ENCODE measurements around the gene ADIG. TPM values are rescaled to one million over a fixed set of nuclear protein-coding genes. Genes with fewer than 3 reads are reported as not detected.

The ADIG gene
- total RNA-seq, 1 donor from 2014 or later = not detected

DNA sequence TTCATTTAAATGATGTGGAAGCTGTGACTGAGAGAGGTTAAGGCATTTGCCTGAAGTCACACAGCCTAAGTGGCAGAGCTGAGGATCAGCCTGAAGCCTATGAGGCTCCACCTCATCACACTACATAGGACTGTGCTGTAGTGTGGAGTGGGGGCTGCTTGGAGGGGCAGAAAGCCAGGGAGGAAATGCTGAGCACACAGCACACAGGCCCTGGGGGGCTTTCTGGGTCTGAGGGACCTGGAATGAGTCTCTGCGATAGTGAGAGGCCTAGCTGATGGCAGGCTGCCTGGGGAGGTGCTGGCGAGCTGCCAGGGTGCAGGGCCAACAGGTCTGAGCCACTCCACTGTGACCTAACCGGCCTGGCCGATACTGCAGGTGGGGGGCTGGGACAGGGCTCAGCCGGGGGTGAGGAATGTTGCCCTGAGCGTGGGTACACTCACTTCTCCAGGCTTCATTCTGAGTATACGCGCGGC, 18.4 kb downstream of the ADIG start:
- ATAC-seq = peak; percentile 97
- peaks cover 5% of the 10 kb centered on the region for H3K4me1 ChIP-seq
- intact Hi-C loops (cut with DNase I) = no loop called here
- H3K27me3 ChIP-seq (ENCODE audit: low read depth) = peaks cover 34% of the 10 kb centered on the region
- no peaks in the 10 kb centered on the region for H3K36me3 ChIP-seq
- TF ChIP-seq, protein P1, sequence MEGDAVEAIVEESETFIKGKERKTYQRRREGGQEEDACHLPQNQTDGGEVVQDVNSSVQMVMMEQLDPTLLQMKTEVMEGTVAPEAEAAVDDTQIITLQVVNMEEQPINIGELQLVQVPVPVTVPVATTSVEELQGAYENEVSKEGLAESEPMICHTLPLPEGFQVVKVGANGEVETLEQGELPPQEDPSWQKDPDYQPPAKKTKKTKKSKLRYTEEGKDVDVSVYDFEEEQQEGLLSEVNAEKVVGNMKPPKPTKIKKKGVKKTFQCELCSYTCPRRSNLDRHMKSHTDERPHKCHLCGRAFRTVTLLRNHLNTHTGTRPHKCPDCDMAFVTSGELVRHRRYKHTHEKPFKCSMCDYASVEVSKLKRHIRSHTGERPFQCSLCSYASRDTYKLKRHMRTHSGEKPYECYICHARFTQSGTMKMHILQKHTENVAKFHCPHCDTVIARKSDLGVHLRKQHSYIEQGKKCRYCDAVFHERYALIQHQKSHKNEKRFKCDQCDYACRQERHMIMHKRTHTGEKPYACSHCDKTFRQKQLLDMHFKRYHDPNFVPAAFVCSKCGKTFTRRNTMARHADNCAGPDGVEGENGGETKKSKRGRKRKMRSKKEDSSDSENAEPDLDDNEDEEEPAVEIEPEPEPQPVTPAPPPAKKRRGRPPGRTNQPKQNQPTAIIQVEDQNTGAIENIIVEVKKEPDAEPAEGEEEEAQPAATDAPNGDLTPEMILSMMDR (IDR thresholded peaks at IDR 0.05) = no peak
- H3K9me3 ChIP-seq = no peaks in the 10 kb centered on the region
- DNase-seq = peak; percentile 88
- H3K4me3 ChIP-seq = no peak overlapping the region
- H3K27ac ChIP-seq = no peak overlapping the region

DNA sequence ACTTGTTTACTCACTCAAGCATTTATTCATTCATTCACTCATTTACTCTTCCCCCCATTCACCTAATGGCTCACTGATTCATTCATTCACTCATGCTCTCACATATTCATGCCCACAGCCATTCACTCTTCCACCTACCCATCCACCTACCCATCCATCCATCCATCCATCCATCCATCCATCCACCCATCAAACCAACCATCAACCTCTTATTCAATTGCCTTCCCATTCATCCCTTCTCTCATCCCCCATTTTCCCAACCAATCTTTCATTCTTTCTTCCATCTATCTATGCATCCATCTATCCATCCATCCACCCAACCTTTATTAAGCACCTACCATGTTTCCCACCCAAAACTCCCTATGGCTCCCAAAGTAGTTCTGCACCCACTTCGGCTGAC, 19.1 kb downstream of the ADIG start:
- peaks cover 34% of the 10 kb centered on the region for H3K27me3 ChIP-seq (ENCODE audit: low read depth)
- H3K4me3 ChIP-seq = no peak overlapping the region
- H3K4me1 ChIP-seq = peaks cover 5% of the 10 kb centered on the region
- DNase-seq = no peak
- TF ChIP-seq, protein P1 (IDR thresholded peaks at IDR 0.05) = no peak
- no peak for ATAC-seq
- H3K9me3 ChIP-seq = no peaks in the 10 kb centered on the region
- no peaks in the 10 kb centered on the region for H3K36me3 ChIP-seq
- no peak overlapping the region for H3K27ac ChIP-seq
- intact Hi-C loops (cut with DNase I) = no loop called here

DNA sequence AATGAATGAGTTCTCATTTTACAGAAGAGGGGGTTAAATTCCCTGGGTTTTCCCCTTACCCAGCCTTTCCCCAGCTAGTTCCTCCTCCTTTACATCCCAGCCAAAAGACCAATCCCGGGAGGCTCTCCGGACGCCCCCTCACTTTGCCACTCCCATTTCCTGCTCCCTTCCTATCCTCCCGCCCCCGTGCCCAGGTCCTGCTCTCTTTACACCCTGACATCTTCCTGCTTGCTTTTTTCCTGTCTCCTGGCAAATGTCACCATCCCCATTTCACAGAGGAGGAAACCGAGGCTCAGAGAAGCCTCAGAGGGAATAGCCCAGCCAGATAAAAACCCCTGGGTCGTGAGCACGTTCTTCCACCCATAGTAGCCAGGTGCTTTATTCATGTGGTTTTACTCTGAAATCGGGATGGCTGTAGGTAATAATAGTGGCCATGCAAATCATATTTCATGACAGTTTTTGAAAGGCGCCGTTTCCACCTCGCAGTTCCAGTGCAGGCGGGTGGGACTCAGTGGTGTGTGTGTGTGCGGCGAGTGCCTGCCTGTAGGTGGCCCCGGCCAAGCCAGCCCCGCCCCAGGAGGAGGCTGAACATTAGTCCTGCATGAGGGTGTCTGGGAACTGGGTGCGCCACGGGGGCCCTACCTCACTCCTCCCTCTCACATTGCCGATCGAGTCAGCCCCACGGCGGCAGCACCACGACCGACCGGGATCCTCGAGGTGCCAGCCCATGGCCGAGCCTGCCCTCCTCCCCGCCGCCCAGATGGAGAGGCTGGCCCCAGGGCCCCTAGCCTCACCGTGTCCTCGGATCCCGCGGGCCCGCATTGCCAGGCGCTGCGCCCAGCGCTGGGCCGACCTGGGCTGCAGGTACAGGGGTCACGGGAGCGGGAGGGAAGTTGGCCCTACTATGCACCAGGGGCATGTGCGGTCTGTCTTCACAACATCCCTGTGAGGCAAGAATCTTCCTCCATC, 20.5 kb downstream of the ADIG start, which contains the start of gene ARHGAP40:
ARHGAP40 (plus strand) TSS at position 594 of the 969 bp plus-strand sequence.
- H3K9me3 ChIP-seq = no peaks in the 10 kb centered on the region
- peak within 1 kb of the TSS; percentile 14 for H3K4me3 ChIP-seq
- ATAC-seq (peak; percentile 41 to 65), DNase-seq (peak; percentile 63)
- peaks cover 34% of the 10 kb centered on the region for H3K27me3 ChIP-seq (ENCODE audit: low read depth)
- H3K36me3 ChIP-seq = no peaks in the 10 kb centered on the region
- no peak within 1 kb of the TSS for H3K27ac ChIP-seq
- peaks cover 5% of the 10 kb centered on the region for H3K4me1 ChIP-seq
- intact Hi-C loops (cut with DNase I) = no loop called here
- TF ChIP-seq, protein P1 (IDR thresholded peaks at IDR 0.05) = no peak

DNA sequence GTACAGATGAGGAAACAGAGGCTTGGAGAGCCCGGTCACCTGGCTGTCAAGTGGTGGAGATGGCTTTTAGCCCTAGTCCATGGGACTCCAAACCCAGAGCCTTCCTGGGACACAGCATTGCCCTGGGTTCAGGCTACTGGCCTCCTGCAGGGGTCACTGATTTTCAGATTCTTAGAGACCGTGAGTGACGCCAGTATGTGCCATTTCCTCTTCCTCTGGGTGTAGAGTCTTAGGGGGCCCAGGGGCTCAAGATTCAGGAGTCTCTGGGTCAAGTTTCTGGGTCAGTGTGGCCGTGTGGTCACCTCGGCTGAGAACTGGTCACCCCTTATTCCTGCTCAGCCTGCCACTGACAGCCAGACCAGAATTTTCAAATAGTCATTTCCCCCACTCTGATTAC, 21.2 kb downstream of the ADIG start:
- TF ChIP-seq, protein P1 (IDR thresholded peaks at IDR 0.05) = no peak

DNA sequence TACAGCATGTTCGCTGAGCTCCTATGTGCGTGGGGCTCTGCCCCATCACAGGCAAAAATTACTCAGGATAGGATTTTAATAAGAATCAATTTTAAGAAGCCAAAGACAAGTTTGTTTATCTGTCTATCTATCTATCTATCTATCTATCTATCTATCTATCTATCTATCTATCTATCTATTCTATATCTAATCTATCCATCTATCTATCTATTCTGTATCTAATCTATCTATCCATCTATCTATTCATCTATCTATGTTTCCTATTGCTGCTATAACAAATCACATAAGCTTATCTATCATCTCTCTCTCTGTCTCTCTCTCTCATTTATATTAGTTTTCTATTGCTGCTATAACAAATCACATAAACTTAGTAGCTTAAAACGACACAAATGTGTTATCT, 22.3 kb downstream of the ADIG start:
- H3K9me3 ChIP-seq = no peaks in the 10 kb centered on the region
- ATAC-seq (no peak), DNase-seq (no peak)
- intact Hi-C loops (cut with DNase I) = no loop called here
- TF ChIP-seq, protein P1 (IDR thresholded peaks at IDR 0.05) = no peak
- H3K4me3 ChIP-seq = no peak overlapping the region
- no peaks in the 10 kb centered on the region for H3K36me3 ChIP-seq
- H3K4me1 ChIP-seq = peaks cover 5% of the 10 kb centered on the region
- H3K27ac ChIP-seq = no peak overlapping the region
- peaks cover 39% of the 10 kb centered on the region for H3K27me3 ChIP-seq (ENCODE audit: low read depth)

More for the DNA sequence above, 21.2 kb downstream of the ADIG start:
- Histone ChIP-seq H3K9me3 (no peaks in the 10 kb centered on the region), H3K4me1 (peaks cover 5% of the 10 kb centered on the region), H3K27ac (no peak overlapping the region), H3K4me3 (peak overlapping the region; percentile 14), H3K27me3 (ENCODE audit: low read depth) (peaks cover 36% of the 10 kb centered on the region), H3K36me3 (no peaks in the 10 kb centered on the region)
- ATAC-seq (no peak), DNase-seq (no peak)
- intact Hi-C loops (cut with DNase I) = no loop called here

All from lower lobe of right lung (tissue), 2 donors.